Measurements from ENCODE around the gene TPO. TPM values are rescaled to one million over a fixed set of nuclear protein-coding genes. Genes with fewer than 3 reads are reported as not detected.

Gene TPO
- total and polyA plus RNA-seq, 4 donors = 6.6 to 11.1 TPM; not detected in 2

DNA sequence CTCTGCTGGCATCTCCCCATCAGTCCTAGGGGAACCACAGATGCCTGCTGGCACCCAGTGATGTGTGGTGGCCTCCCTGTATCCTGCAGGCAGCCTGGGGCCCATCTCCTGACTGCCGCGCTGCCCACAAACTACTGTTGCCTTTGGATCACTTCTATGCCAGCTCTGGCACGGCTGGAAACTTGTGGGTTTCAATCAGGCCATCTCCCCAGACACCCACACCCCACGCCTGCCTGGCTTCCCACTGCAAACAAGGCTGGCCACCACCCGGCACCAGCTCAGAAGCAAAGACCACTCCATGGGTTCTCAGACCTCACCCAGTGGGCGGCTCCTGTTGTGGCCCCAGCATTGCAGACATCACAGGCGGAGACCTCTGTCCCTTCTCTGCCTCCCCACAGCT, 15.1 kb upstream of the TPO start:
- DNase-seq = no peak
- H3K4me3 ChIP-seq (ENCODE audit: low read length in 2 of 2) = no peak overlapping the region
- H3K36me3 ChIP-seq (ENCODE audit: control insufficient read depth in 1 of 2, insufficient read depth in 2 of 2, low read length in 1 of 2) = no peaks in the 10 kb centered on the region
- intact Hi-C loops (cut with DNase I) = no loop called here
- H3K9me3 ChIP-seq (ENCODE audit: control insufficient read depth, low read length) = peaks cover 2% of the 10 kb centered on the region
- H3K4me1 ChIP-seq (ENCODE audit: control insufficient read depth in 1 of 2, insufficient read depth in 2 of 2, low read length in 2 of 2) = no peaks in the 10 kb centered on the region
- no peaks in the 10 kb centered on the region for H3K27me3 ChIP-seq (ENCODE audit: control insufficient read depth in 1 of 2, insufficient read depth in 2 of 2, low read length in 1 of 2)
- H3K27ac ChIP-seq (ENCODE audit: low read depth in 1 of 2, low read length in 2 of 2) = no peak overlapping the region
- ATAC-seq (ENCODE audit: low FRiP score) = no peak
- 44 to 47% methylated on average over 7 of the region's 7 CpGs for WGBS, 2 donors

DNA sequence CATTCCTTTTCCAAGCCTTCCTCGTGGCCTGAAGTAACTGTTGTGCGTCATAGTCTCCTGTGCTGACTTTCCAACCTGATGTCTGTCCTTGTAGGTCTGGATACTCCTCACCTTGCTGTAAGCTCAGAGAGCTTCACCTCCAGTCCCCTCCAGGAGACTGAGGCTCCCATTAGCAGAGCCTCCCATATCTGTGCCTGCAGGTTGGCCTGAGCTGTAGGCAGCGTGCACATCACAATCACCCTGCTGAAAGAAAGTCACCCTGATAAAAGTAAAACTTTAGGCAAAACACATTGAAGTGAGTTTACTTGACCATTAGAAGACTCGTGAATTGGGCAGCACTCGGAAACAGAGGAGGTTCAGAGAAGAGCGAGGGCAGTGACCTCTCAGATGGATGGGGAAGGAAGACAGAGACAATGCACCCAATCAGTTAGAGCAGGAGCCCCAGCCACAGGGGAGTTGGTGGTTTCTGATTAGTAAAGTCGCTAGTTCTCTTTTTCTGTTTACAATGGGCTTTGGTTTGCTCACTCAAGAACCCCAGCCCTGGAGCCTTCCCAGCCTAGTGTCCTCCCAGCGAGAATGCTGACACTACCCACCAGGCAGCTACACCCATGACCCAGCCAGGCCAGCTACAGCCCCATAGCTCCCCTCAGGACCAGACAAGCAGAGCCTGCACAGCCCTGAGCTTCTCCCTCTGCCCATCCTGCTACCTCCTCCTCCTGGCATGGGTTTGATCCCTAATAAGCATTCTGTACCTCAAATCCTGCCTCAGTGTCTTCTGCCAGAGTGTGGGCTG, 12.1 kb upstream of the TPO start:
- 78% methylated on average over 8 of the region's 8 CpGs for WGBS, 2 donors
- no peaks in the 10 kb centered on the region for H3K36me3 ChIP-seq (ENCODE audit: control insufficient read depth in 1 of 2, insufficient read depth in 2 of 2, low read length in 1 of 2)
- ATAC-seq (ENCODE audit: low FRiP score) = no peak
- intact Hi-C loops (cut with DNase I) = no loop called here
- H3K4me3 ChIP-seq (ENCODE audit: low read length in 2 of 2) = no peak overlapping the region
- H3K9me3 ChIP-seq (ENCODE audit: control insufficient read depth, low read length) = peaks cover 2% of the 10 kb centered on the region
- no peaks in the 10 kb centered on the region for H3K4me1 ChIP-seq (ENCODE audit: control insufficient read depth in 1 of 2, insufficient read depth in 2 of 2, low read length in 2 of 2)
- no peak for DNase-seq
- H3K27ac ChIP-seq (ENCODE audit: low read depth in 1 of 2, low read length in 2 of 2) = no peak overlapping the region
- no peaks in the 10 kb centered on the region for H3K27me3 ChIP-seq (ENCODE audit: control insufficient read depth in 1 of 2, insufficient read depth in 2 of 2, low read length in 1 of 2)

DNA sequence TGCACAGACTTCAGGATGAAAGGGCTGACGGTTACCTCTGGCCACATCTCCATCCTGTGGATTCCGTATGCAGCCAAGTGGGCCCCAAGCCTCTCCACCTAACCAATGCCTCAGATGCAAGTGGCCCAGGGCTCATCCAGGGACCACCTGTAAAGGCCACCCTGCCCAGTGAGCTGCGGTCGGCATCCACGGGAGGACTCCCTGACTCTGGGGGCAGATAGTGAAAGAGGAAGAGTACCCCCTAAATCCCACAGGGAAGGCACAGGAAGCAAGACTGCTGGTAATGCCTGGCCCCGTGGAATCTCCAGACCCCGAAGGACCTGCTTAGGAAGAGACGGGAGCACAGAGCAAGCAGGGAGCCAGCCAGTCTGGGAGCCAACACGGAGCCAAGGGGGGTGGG, 11.2 kb upstream of the TPO start:
- no peaks in the 10 kb centered on the region for H3K27me3 ChIP-seq (ENCODE audit: control insufficient read depth in 1 of 2, insufficient read depth in 2 of 2, low read length in 1 of 2)
- H3K27ac ChIP-seq (ENCODE audit: low read depth in 1 of 2, low read length in 2 of 2) = no peak overlapping the region
- ATAC-seq (ENCODE audit: low FRiP score) = no peak
- H3K4me3 ChIP-seq (ENCODE audit: low read length in 2 of 2) = no peak overlapping the region
- H3K36me3 ChIP-seq (ENCODE audit: control insufficient read depth in 1 of 2, insufficient read depth in 2 of 2, low read length in 1 of 2) = no peaks in the 10 kb centered on the region
- intact Hi-C loops (cut with DNase I) = no loop called here
- no peaks in the 10 kb centered on the region for H3K4me1 ChIP-seq (ENCODE audit: control insufficient read depth in 1 of 2, insufficient read depth in 2 of 2, low read length in 2 of 2)
- peaks cover 2% of the 10 kb centered on the region for H3K9me3 ChIP-seq (ENCODE audit: control insufficient read depth, low read length)
- WGBS, 2 donors = 65 to 76% methylated on average over 9 of the region's 9 CpGs
- DNase-seq = no peak

DNA sequence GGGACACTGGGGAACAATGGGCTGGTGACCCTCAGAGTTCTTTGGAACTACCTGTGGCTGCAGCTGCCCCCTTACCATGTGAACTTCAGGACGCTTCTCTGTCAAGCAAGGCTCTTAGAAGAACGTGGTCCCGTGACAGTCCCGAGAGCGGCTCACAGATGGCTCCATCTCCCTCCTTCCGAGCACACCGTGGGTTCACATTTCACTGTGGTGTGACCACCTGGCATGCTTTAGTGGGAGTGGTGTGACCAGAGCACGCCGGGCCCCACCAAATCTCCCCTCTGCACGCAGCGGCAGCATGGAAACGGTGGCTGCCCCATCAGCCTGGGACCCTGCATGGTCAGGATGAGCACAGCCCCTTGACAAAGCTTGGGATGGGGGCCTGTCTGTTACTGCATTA, 9.7 kb upstream of the TPO start:
- Histone ChIP-seq H3K27me3 (ENCODE audit: control insufficient read depth in 1 of 2, insufficient read depth in 2 of 2, low read length in 1 of 2) (no peaks in the 10 kb centered on the region), H3K9me3 (ENCODE audit: control insufficient read depth, low read length) (peaks cover 2% of the 10 kb centered on the region), H3K27ac (ENCODE audit: low read depth in 1 of 2, low read length in 2 of 2) (no peak overlapping the region), H3K36me3 (ENCODE audit: control insufficient read depth in 1 of 2, insufficient read depth in 2 of 2, low read length in 1 of 2) (no peaks in the 10 kb centered on the region), H3K4me3 (ENCODE audit: low read length in 2 of 2) (no peak overlapping the region), H3K4me1 (ENCODE audit: control insufficient read depth in 1 of 2, insufficient read depth in 2 of 2, low read length in 2 of 2) (no peaks in the 10 kb centered on the region)
- intact Hi-C loops (cut with DNase I) = no loop called here
- DNase-seq (no peak), ATAC-seq (ENCODE audit: low FRiP score) (no peak)
- 83 to 90% methylated on average over 12 of the region's 12 CpGs for WGBS, 2 donors

DNA sequence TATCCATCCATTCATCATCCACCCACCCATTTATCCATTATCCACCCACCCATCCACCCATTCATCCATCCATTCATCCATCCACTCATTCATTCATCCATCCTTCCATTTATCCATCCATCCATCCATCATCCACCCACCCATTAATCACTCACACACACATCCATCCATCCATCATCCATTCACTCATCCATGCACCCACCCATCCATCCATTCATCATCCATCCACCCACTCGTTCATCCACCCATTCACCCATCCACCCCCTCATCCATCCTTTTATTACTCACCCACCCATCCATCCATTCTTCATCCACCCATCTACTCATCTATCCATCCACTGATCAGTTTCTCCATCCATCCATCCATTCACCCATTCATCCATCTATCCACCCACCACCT, 8.1 kb upstream of the TPO start:
- H3K4me3 ChIP-seq (ENCODE audit: low read length in 2 of 2) = no peak overlapping the region
- DNase-seq = no peak
- H3K36me3 ChIP-seq (ENCODE audit: control insufficient read depth in 1 of 2, insufficient read depth in 2 of 2, low read length in 1 of 2) = no peaks in the 10 kb centered on the region
- H3K9me3 ChIP-seq (ENCODE audit: control insufficient read depth, low read length) = peaks cover 2% of the 10 kb centered on the region
- ATAC-seq (ENCODE audit: low FRiP score) = no peak
- no peak overlapping the region for H3K27ac ChIP-seq (ENCODE audit: low read depth in 1 of 2, low read length in 2 of 2)
- H3K27me3 ChIP-seq (ENCODE audit: control insufficient read depth in 1 of 2, insufficient read depth in 2 of 2, low read length in 1 of 2) = no peaks in the 10 kb centered on the region
- 62 to 65% methylated on average over 1 of the region's 1 CpG for WGBS, 2 donors
- intact Hi-C loops (cut with DNase I) = no loop called here
- H3K4me1 ChIP-seq (ENCODE audit: control insufficient read depth in 1 of 2, insufficient read depth in 2 of 2, low read length in 2 of 2) = no peaks in the 10 kb centered on the region

DNA sequence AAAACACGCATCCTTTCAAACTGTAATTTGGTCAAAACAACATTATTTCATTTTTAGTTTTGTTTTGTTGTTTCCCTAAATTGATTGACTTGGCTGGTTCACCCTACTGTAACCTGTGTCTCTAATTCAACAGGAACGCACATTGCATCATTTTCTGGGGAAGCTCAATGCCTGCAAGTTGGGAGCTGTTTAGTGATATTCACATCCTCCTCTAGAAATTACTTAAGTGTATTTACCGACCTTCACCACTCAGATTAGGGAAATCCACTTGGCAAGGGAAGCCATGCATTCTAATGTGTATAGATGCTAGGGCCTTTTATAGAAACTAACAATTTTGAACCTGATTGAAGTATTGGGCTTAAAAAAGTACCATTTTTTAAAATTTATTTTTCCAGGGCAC, 7.3 kb upstream of the TPO start:
- Histone ChIP-seq H3K4me1 (ENCODE audit: control insufficient read depth in 1 of 2, insufficient read depth in 2 of 2, low read length in 2 of 2) (no peaks in the 10 kb centered on the region), H3K27ac (ENCODE audit: low read depth in 1 of 2, low read length in 2 of 2) (no peak overlapping the region), H3K4me3 (ENCODE audit: low read length in 2 of 2) (no peak overlapping the region), H3K27me3 (ENCODE audit: control insufficient read depth in 1 of 2, insufficient read depth in 2 of 2, low read length in 1 of 2) (no peaks in the 10 kb centered on the region), H3K36me3 (ENCODE audit: control insufficient read depth in 1 of 2, insufficient read depth in 2 of 2, low read length in 1 of 2) (no peaks in the 10 kb centered on the region), H3K9me3 (ENCODE audit: control insufficient read depth, low read length) (peaks cover 2% of the 10 kb centered on the region)
- DNase-seq (no peak), ATAC-seq (ENCODE audit: low FRiP score) (no peak)
- intact Hi-C loops (cut with DNase I) = no loop called here
- 77% methylated on average over 3 of the region's 3 CpGs for WGBS, 2 donors

DNA sequence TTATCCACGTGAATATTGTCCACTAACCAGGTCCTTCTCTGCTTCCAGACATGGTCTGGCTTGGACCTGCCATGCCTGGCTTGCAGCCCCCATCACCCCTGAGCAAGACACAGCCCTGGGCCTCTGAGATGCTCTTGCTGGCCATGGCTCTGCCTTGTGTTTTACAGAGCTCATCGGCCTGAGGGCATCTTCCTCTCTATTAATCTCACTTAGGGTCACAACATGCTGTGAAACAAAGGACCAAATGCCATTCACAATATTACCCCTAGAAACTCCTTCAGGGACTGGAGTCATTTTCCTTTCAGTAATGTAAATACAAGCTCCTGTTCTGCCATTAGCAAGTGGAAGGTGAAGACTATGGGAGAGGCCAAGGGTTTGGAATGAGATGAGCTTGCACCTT, 6.8 kb upstream of the TPO start:
- DNase-seq (no peak), ATAC-seq (ENCODE audit: low FRiP score) (no peak)
- Histone ChIP-seq H3K4me3 (ENCODE audit: low read length in 2 of 2) (no peak overlapping the region), H3K27ac (ENCODE audit: low read depth in 1 of 2, low read length in 2 of 2) (no peak overlapping the region), H3K9me3 (ENCODE audit: control insufficient read depth, low read length) (peaks cover 2% of the 10 kb centered on the region), H3K27me3 (ENCODE audit: control insufficient read depth in 1 of 2, insufficient read depth in 2 of 2, low read length in 1 of 2) (no peaks in the 10 kb centered on the region), H3K4me1 (ENCODE audit: control insufficient read depth in 1 of 2, insufficient read depth in 2 of 2, low read length in 2 of 2) (no peaks in the 10 kb centered on the region), H3K36me3 (ENCODE audit: control insufficient read depth in 1 of 2, insufficient read depth in 2 of 2, low read length in 1 of 2) (no peaks in the 10 kb centered on the region)
- WGBS, 2 donors = 75% methylated on average over 2 of the region's 2 CpGs
- intact Hi-C loops (cut with DNase I) = no loop called here

DNA sequence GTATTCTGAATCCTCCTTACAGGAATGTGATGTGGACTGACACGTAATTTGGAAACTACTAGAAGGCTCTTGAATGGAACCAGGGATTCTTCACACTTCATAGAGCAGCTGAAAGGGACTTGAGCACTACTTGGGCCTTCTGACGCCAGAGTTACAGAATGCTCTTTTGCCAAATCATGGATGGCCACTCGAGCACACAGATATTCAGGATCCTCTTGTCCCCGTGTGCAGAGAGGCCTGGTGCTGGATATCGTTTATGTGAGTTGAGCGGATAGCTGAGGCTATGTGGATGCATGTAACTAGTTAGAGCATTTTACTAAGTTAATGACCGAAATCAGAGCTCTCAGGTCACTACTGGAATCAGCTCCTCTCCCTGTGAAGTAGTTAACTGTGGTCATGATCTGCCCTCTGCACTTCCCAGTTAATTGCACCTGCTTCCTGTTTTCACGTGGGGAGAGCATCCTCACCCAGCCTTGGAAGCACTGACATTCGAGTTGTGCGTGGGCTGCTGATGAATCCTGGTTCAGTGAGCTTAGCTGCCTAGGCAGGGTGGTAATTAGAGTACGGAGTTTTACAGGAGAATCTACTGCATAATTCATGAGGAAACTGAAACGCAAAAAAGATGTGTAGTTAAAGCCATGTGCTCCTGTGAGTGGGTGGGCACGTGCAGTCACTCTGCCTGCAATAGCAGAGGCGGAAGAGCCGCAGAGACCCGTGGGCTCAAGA, 5.2 kb upstream of the TPO start:
- Histone ChIP-seq H3K27ac (ENCODE audit: low read depth in 1 of 2, low read length in 2 of 2) (no peak overlapping the region), H3K36me3 (ENCODE audit: control insufficient read depth in 1 of 2, insufficient read depth in 2 of 2, low read length in 1 of 2) (no peaks in the 10 kb centered on the region), H3K9me3 (ENCODE audit: control insufficient read depth, low read length) (no peaks in the 10 kb centered on the region), H3K27me3 (ENCODE audit: control insufficient read depth in 1 of 2, insufficient read depth in 2 of 2, low read length in 1 of 2) (no peaks in the 10 kb centered on the region), H3K4me1 (ENCODE audit: control insufficient read depth in 1 of 2, insufficient read depth in 2 of 2, low read length in 2 of 2) (no peaks in the 10 kb centered on the region), H3K4me3 (ENCODE audit: low read length in 2 of 2) (no peak overlapping the region)
- intact Hi-C loops (cut with DNase I) = no loop called here
- no peak for ATAC-seq (ENCODE audit: low FRiP score)
- no peak for DNase-seq
- 67 to 73% methylated on average over 16 of the region's 16 CpGs for WGBS, 2 donors

DNA sequence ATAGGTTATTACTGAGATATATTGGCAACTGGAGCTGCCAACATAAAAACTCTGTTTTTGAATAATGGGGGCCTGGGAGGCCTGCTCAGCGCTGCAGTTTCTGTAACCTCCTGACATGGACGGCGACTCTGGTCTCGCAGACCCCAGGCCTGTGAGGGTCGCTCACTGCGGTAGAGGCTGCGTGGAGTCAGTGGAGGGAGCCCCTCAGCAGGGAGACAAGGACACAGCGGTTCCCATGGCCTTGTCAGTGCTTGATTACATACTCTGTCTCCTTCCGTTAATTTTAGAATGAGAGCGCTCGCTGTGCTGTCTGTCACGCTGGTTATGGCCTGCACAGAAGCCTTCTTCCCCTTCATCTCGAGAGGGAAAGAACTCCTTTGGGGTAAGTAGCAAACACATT, 858 bp downstream of the TPO start:
- no peak for DNase-seq
- Histone ChIP-seq H3K4me1 (ENCODE audit: control insufficient read depth in 1 of 2, insufficient read depth in 2 of 2, low read length in 2 of 2) (no peaks in the 10 kb centered on the region), H3K4me3 (ENCODE audit: low read length in 2 of 2) (no peak overlapping the region), H3K36me3 (ENCODE audit: control insufficient read depth in 1 of 2, insufficient read depth in 2 of 2, low read length in 1 of 2) (no peaks in the 10 kb centered on the region), H3K9me3 (ENCODE audit: control insufficient read depth, low read length) (no peaks in the 10 kb centered on the region), H3K27ac (ENCODE audit: low read depth in 1 of 2, low read length in 2 of 2) (no peak overlapping the region), H3K27me3 (ENCODE audit: control insufficient read depth in 1 of 2, insufficient read depth in 2 of 2, low read length in 1 of 2) (no peaks in the 10 kb centered on the region)
- intact Hi-C loops (cut with DNase I) = no loop called here
- no peak for ATAC-seq (ENCODE audit: low FRiP score)
- 61 to 67% methylated on average over 13 of the region's 13 CpGs for WGBS, 2 donors
